Measurements from ENCODE around the gene ZNF830. TPM values are rescaled to one million over a fixed set of nuclear protein-coding genes. Genes with fewer than 3 reads are reported as not detected.

Gene ZNF830
- total and polyA plus RNA-seq, 2 of the 13 experiments (the other 11 are each of a cell fraction or from before 2014, with no cell fraction given) = 6.1 to 19.0 TPM

GRCh38 chr17:34961093-34961911 is at the start of gene ZNF830, which contains the start of gene CCT6B (continued):
- TF ChIP-seq HNRNPH1 (optimal IDR thresholded peaks at IDR 0.05; ENCODE audit: low read depth, low read length) = no peak
- no peak for TF ChIP-seq SRSF1 (optimal IDR thresholded peaks at IDR 0.05; ENCODE audit: low read depth, low read length)
- no peak for TF ChIP-seq ZNF841 (CRISPR knock-in tag; IDR thresholded peaks at IDR 0.05; ENCODE audit: borderline replicate concordance)
- TF ChIP-seq ZNF770 (CRISPR knock-in tag; IDR thresholded peaks at IDR 0.05) = peak; percentile 62; the same call in 1 of the 2 replicates
- TF ChIP-seq ZBED4 (CRISPR knock-in tag; IDR thresholded peaks at IDR 0.05; ENCODE audit: borderline replicate concordance) = no peak; the same call in 1 of the 2 replicates
- no peak for TF ChIP-seq ZNF577 (CRISPR knock-in tag; IDR thresholded peaks at IDR 0.05; ENCODE audit: borderline replicate concordance, low read depth)
- TF ChIP-seq CBFB (CRISPR knock-in tag; IDR thresholded peaks at IDR 0.05) = peak; percentile 24; the same call in 1 of the 2 replicates
- no peak for TF ChIP-seq ZNF775 (CRISPR knock-in tag; IDR thresholded peaks at IDR 0.05; ENCODE audit: borderline replicate concordance)
- no peak for TF ChIP-seq BATF2 (CRISPR knock-in tag; IDR thresholded peaks at IDR 0.05)
- TF ChIP-seq NCOR1 (IDR thresholded peaks at IDR 0.05; ENCODE audit: borderline replicate concordance, low read length) = no peak
- no peak for TF ChIP-seq ZFP37 (CRISPR knock-in tag; IDR thresholded peaks at IDR 0.05; ENCODE audit: borderline replicate concordance)
- TF ChIP-seq SRSF4 (IDR thresholded peaks at IDR 0.05; ENCODE audit: low read depth, low read length, poor library complexity, severe bottlenecking) = no peak
- TF ChIP-seq PAF1 (CRISPR knock-in tag; IDR thresholded peaks at IDR 0.05) = no peak
- no peak for TF ChIP-seq MXD1 (CRISPR knock-in tag; IDR thresholded peaks at IDR 0.05)
- TF ChIP-seq ZBTB10 (CRISPR knock-in tag; IDR thresholded peaks at IDR 0.05; ENCODE audit: borderline replicate concordance) = no peak
